Esophagus squamous epithelium (tissue), 4 donors: ENCODE results near the gene DOC2B.

ENCODE experiments used
- CTCF ChIP-seq, 6 experiments: fragments of 450-650 bp in 4 of 6; fragments of 200-600 bp in 2 of 6; sonication (generic) in 2 of 6; IDR thresholded peaks; one replicate each; pipeline ENCODE4 v1.5.1; 2016 to 2019; ENCODE audit warnings: antibody characterized with exemption in 6 of 6, mild to moderate bottlenecking in 4 of 6, moderate library complexity in 4 of 6
- POLR2A ChIP-seq, 4 donors: fragments of 450-650 bp; IDR thresholded peaks; one replicate each; pipeline ENCODE4 v1.6.1; 2017; ENCODE audit warnings: antibody characterized with exemption in 4 of 4, mild to moderate bottlenecking in 4 of 4, moderate library complexity in 3 of 4

- TF ChIP-seq CTCF (IDR thresholded peaks at IDR 0.05) (no peak), POLR2A (IDR thresholded peaks at IDR 0.05) (no peak)
Measured at GRCh38 chr17:193426-193810, 12.0 kb upstream of the DOC2B start.
